Smooth muscle cell (in vitro differentiated cells): ENCODE data around the gene MEGF8. TPM values are rescaled to one million over a fixed set of nuclear protein-coding genes. Genes with fewer than 3 reads are reported as not detected.
A peak's percentile ranks its signal among the peaks of the same experiment; 100 is the strongest.

Source experiments
- DNase-seq: peaks from one replicate; lab custom pipeline; 2025; ENCODE audit not compliant: unreplicated experiment; lab: John Stamatoyannopoulos, UW
- H2AFZ ChIP-seq: fragments of 200-600 bp; sonication (generic); 2 replicates; pipeline ENCODE4 v1.6.0; 2016; ENCODE audit warnings: antibody characterized with exemption, low read depth, mild to moderate bottlenecking
- H3F3A ChIP-seq: fragments of 200-600 bp; sonication (generic); 2 replicates; pipeline ENCODE4 v1.6.0; 2017; ENCODE audit warnings: antibody characterized with exemption, low read depth
- H3K27ac ChIP-seq: fragments of 200-600 bp; sonication (generic); 2 replicates; pipeline ENCODE4 v1.5.1; 2016; ENCODE audit warnings: low read depth, mild to moderate bottlenecking
- H3K27me3 ChIP-seq: fragments of 200-600 bp; sonication (generic); 2 replicates; pipeline ENCODE4 v1.6.1; 2016; ENCODE audit warnings: low read depth, mild to moderate bottlenecking
- H3K36me3 ChIP-seq: fragments of 200-600 bp; sonication (generic); 2 replicates; pipeline ENCODE4 v1.5.1; 2016; ENCODE audit warnings: low read depth
- H3K4me1 ChIP-seq: fragments of 200-600 bp; sonication (generic); 2 replicates; pipeline ENCODE4 v1.5.1; 2016; ENCODE audit warnings: low read depth
- H3K4me2 ChIP-seq: fragments of 200-600 bp; sonication (generic); 2 replicates; pipeline ENCODE4 v1.6.0; 2016; ENCODE audit warnings: mild to moderate bottlenecking
- H3K4me3 ChIP-seq: fragments of 200-600 bp; sonication (generic); 2 replicates; pipeline ENCODE4 v1.5.1; 2016; ENCODE audit warnings: mild to moderate bottlenecking
- H3K79me2 ChIP-seq: fragments of 200-600 bp; sonication (generic); 2 replicates; pipeline ENCODE4 v1.6.0; 2016; ENCODE audit warnings: low read depth, mild to moderate bottlenecking
- H3K9ac ChIP-seq: fragments of 200-600 bp; sonication (generic); 2 replicates; pipeline ENCODE4 v1.6.0; 2016; ENCODE audit warnings: low read depth
- H3K9me3 ChIP-seq: fragments of 200-600 bp; sonication (generic); replicated peaks from 2 replicates; pipeline ENCODE4 v1.5.1; 2016; ENCODE audit warnings: low read depth
- H4K20me1 ChIP-seq: fragments of 200-600 bp; sonication (generic); 2 replicates; pipeline ENCODE4 v1.6.0; 2016; ENCODE audit warnings: low read depth
- WGBS: methylation state at CpG from one replicate; pipeline ENCODE4 v1.1.7; 2016; ENCODE audit warnings: low lambda C conversion rate; 5-methylcytosine and 5-hydroxymethylcytosine counted together
- polyA plus RNA-seq: library from polyadenylated mRNA; unstranded; fragments of >200 nt; fragmentation: Nextera tagmentation; extraction: Ambion mirVana; gene quantifications from 2 replicates; pipeline ENCODE4 v1.2.1, GENCODE V29; 2016
- total RNA-seq: library from RNA; depleted of rRNA; stranded (reverse); fragments of >200 nt; gene quantifications from 2 replicates; pipeline ENCODE4 v1.2.3, GENCODE V29; 2014
- TF ChIP-seq, protein P1 (sequence below): fragments of 200-600 bp; sonication (generic); IDR thresholded peaks from 2 replicates; pipeline ENCODE4 v1.5.1; 2017; ENCODE audit warnings: borderline replicate concordance, mild to moderate bottlenecking, antibody characterized with exemption; ENCODE audit not compliant: insufficient read depth, poor library complexity, severe bottlenecking

Gene MEGF8
- total and polyA plus RNA-seq, 2 experiments from 2014 or later, result 8.2 to 16.4 TPM

DNA sequence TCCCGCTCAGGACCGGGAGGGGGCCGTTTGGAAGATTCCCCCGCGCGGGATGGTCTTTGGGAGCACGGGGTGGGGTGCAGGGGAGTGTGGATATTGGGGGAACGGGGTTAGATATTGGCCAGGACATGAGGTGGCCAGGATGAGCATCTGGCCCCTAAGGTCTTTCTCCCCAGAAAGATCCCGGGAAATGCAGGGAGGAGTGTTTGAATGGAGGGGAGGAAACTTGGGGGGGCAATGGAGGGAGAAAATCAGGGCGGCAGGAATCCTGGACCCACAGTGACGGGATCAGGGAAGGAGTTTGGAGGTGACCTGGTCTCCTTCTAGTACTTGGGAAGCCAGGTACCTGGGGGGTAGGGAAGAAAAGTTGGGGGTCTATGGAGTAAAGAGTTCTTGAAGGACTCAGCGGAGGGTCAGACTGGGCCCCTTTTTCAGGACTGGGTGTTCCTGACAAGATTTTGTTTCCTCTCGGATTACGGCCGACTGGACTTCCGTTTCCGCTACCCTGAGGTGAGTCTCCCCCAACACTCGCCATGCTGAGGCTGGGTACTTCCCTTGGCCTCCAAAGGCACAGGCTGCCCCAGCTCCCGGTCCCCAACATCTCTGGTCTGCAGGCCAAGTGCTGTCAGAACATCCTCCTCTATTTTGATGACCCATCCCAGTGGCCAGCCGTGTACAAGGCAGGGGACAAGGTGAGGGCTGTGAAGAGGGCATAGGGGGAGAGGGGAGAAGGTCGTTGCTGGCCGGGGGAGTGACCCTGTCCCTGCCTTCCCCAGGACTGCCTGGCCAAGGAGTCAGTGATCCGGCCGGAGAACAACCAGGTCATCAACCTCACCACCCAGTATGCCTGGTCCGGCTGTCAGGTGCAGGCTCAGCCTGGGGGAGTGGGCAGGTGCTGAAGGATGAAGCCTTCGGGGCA lies 11.3 kb upstream of the MEGF8 start:
- Histone ChIP-seq H3K27me3 (peaks cover 23% of the 10 kb centered on the region), H3F3A (no peaks in the 10 kb centered on the region), H4K20me1 (no peaks in the 10 kb centered on the region), H3K79me2 (no peaks in the 10 kb centered on the region), H3K9me3 (no peaks in the 10 kb centered on the region), H3K4me2 (peak overlapping the region; percentile 99), H3K36me3 (no peaks in the 10 kb centered on the region), H3K9ac (no peak overlapping the region), H3K27ac (no peak overlapping the region), H2AFZ (no peak overlapping the region), H3K4me1 (no peaks in the 10 kb centered on the region), H3K4me3 (peak overlapping the region; percentile 66)
- TF ChIP-seq, protein P1, sequence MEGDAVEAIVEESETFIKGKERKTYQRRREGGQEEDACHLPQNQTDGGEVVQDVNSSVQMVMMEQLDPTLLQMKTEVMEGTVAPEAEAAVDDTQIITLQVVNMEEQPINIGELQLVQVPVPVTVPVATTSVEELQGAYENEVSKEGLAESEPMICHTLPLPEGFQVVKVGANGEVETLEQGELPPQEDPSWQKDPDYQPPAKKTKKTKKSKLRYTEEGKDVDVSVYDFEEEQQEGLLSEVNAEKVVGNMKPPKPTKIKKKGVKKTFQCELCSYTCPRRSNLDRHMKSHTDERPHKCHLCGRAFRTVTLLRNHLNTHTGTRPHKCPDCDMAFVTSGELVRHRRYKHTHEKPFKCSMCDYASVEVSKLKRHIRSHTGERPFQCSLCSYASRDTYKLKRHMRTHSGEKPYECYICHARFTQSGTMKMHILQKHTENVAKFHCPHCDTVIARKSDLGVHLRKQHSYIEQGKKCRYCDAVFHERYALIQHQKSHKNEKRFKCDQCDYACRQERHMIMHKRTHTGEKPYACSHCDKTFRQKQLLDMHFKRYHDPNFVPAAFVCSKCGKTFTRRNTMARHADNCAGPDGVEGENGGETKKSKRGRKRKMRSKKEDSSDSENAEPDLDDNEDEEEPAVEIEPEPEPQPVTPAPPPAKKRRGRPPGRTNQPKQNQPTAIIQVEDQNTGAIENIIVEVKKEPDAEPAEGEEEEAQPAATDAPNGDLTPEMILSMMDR, result no peak
- WGBS, result 46% methylated on average over 25 of the region's 26 CpGs
- DNase-seq, result no peak

DNA sequence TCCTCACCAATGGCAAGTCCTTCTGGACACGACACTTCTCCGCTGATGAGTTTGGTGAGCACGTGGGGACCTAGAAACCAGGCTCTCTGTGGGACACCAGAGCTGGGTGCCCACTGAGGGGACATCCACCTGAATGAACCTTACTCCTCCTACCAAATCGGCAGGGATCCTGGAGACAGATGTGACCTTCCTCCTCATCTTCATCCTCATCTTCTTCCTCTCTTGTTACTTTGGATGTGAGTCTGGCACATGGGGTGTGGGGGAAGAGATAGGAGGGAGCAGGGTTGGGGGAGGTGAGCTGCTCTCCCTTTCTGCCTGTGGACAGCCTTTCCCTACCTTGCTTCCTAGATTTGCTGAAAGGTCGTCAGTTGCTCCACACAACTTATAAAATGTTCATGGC lies 10.4 kb upstream of the MEGF8 start:
- H3K4me2 ChIP-seq, result no peak overlapping the region
- H3K9me3 ChIP-seq, result no peaks in the 10 kb centered on the region
- H3K9ac ChIP-seq, result no peak overlapping the region
- H3K27ac ChIP-seq, result no peak overlapping the region
- no peaks in the 10 kb centered on the region for H3K4me1 ChIP-seq
- no peak for DNase-seq
- no peak overlapping the region for H2AFZ ChIP-seq
- H4K20me1 ChIP-seq, result no peaks in the 10 kb centered on the region
- no peaks in the 10 kb centered on the region for H3K36me3 ChIP-seq
- TF ChIP-seq, protein P1, result no peak
- H3K79me2 ChIP-seq, result no peaks in the 10 kb centered on the region
- H3K4me3 ChIP-seq, result no peak overlapping the region
- WGBS, result 85% methylated on average over 5 of the region's 5 CpGs
- peaks cover 23% of the 10 kb centered on the region for H3K27me3 ChIP-seq
- no peaks in the 10 kb centered on the region for H3F3A ChIP-seq

DNA sequence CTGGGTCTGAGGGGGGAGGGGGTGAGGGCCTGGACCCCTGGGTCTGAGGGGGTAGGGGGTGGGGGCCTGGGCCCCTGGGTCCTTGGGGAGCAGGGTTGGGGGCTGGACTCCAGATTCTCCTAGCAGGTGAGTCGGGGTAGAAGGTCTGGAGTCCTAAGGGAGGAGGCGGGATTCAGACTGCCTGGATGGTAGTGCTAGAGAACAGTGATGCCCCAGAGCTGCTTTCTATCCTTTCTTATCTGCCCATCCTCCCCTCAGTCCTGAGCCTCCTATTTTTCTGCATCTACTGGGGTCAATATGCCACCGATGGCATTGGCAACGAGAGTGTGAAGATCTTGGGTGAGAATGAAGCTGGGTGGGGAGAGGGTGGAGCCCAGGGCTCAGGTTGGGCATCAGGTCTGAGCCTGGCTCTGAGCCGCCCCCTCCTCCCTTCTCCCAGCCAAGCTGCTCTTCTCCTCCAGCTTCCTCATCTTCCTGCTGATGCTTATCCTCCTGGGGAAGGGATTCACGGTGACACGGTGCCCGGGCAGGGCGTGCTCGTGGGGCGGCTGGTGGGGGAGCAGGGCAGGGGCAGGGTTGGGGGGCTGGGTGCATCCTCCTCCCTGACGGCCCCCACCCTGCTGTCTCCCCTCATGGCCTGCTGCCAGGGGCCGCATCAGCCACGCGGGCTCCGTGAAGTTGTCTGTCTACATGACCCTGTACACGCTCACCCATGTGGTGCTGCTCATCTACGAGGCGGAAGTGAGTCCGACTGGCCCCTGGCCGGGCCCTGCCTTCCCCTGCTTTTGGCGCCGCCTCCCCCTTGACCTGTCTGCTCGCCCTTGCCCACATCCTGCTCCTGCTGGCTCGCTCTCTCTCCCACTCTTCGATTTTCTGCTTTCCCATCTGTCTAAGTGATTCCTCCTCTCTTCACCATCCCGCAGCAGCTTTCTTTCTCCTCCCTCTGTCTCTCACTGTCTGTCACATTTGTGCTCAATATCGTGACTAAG lies 8.9 kb upstream of the MEGF8 start:
- H3K79me2 ChIP-seq, result no peaks in the 10 kb centered on the region
- no peaks in the 10 kb centered on the region for H3F3A ChIP-seq
- H4K20me1 ChIP-seq, result no peaks in the 10 kb centered on the region
- peaks cover 35% of the 10 kb centered on the region for H3K27me3 ChIP-seq
- H3K4me2 ChIP-seq, result no peak overlapping the region
- H3K4me1 ChIP-seq, result no peaks in the 10 kb centered on the region
- no peaks in the 10 kb centered on the region for H3K9me3 ChIP-seq
- no peaks in the 10 kb centered on the region for H3K36me3 ChIP-seq
- no peak overlapping the region for H3K27ac ChIP-seq
- TF ChIP-seq, protein P1, result no peak
- 80% methylated on average over 28 of the region's 28 CpGs for WGBS
- DNase-seq, result no peak
- H2AFZ ChIP-seq, result no peak overlapping the region
- H3K4me3 ChIP-seq, result no peak overlapping the region
- no peak overlapping the region for H3K9ac ChIP-seq
